ENCODE results near the gene OTOS. TPM values are rescaled to one million over a fixed set of nuclear protein-coding genes. Genes with fewer than 3 reads are reported as not detected.

The OTOS gene
- total and polyA plus RNA-seq, 2 of the 13 experiments (the other 11 are each of a cell fraction or from before 2014, with no cell fraction given): not detected

DNA sequence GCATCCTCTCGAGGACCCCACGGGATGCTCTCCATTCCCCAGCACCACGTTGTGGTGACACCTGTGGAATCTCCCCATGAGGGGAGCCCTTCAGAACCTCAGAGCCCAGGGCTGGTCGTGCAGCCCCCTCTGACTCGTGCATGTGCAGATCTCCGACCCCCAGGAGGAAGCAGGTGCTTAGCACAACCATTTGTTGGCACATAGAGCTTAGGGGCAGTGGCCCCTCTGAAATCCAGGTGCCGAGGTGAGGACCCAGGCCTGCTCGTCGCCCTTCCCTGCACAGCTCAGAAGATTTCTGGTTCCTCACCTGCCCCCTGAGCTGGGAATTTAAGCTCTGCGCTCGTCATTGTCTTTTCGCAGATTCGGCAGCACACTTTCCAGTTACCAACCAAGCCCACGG, 1.3 kb upstream of the OTOS start:
- peaks cover 11 to 84% of the 10 kb centered on the region in 2 experiments; a peak in 4 of 5 replicates for H3K27me3 ChIP-seq (ENCODE audit: control insufficient read depth in 1 of 2, insufficient read depth in 2 of 2, low read length in 2 of 2)
- no peaks in the 10 kb centered on the region for H3K36me3 ChIP-seq (replicated peaks in 1 of 2; ENCODE audit: control insufficient read depth in 1 of 2, insufficient read depth in 2 of 2, low read length in 2 of 2)
- ATAC-seq (no peak), DNase-seq (ENCODE audit: low spot score) (no peak), FAIRE-seq (no peak)
- H3K27ac ChIP-seq (ENCODE audit: extremely low read length, insufficient read depth, low read length): no peak overlapping the region
- 36% methylated on average over 10 of the region's 14 CpGs for WGBS (ENCODE audit: low lambda C conversion rate)
- H3K9me3 ChIP-seq (ENCODE audit: low read length): no peaks in the 10 kb centered on the region
- H3K4me1 ChIP-seq (ENCODE audit: insufficient read depth, low read length): peaks cover 25% of the 10 kb centered on the region
- BruUV-seq (replicated peaks): no TSS peak
- TF ChIP-seq ZBTB21 (CRISPR knock-in tag; IDR thresholded peaks at IDR 0.05) (no peak), ZNF496 (CRISPR knock-in tag; IDR thresholded peaks at IDR 0.05; ENCODE audit: insufficient replicate concordance) (no peak), ZC3H13 (CRISPR knock-in tag; IDR thresholded peaks at IDR 0.05) (no peak), RXRB (CRISPR knock-in tag; IDR thresholded peaks at IDR 0.05; ENCODE audit: borderline replicate concordance) (no peak)
- TF ChIP-seq, protein P1, sequence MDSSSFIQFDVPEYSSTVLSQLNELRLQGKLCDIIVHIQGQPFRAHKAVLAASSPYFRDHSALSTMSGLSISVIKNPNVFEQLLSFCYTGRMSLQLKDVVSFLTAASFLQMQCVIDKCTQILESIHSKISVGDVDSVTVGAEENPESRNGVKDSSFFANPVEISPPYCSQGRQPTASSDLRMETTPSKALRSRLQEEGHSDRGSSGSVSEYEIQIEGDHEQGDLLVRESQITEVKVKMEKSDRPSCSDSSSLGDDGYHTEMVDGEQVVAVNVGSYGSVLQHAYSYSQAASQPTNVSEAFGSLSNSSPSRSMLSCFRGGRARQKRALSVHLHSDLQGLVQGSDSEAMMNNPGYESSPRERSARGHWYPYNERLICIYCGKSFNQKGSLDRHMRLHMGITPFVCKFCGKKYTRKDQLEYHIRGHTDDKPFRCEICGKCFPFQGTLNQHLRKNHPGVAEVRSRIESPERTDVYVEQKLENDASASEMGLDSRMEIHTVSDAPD (CRISPR knock-in tag; IDR thresholded peaks at IDR 0.05): no peak
- TF ChIP-seq, protein P2, sequence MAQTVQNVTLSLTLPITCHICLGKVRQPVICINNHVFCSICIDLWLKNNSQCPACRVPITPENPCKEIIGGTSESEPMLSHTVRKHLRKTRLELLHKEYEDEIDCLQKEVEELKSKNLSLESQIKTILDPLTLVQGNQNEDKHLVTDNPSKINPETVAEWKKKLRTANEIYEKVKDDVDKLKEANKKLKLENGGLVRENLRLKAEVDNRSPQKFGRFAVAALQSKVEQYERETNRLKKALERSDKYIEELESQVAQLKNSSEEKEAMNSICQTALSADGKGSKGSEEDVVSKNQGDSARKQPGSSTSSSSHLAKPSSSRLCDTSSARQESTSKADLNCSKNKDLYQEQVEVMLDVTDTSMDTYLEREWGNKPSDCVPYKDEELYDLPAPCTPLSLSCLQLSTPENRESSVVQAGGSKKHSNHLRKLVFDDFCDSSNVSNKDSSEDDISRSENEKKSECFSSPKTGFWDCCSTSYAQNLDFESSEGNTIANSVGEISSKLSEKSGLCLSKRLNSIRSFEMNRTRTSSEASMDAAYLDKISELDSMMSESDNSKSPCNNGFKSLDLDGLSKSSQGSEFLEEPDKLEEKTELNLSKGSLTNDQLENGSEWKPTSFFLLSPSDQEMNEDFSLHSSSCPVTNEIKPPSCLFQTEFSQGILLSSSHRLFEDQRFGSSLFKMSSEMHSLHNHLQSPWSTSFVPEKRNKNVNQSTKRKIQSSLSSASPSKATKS (CRISPR knock-in tag; IDR thresholded peaks at IDR 0.05): no peak
- H3K4me2 ChIP-seq (ENCODE audit: low read depth, low read length): no peak overlapping the region
- ChIA-PET POLR2A (no interaction called here), CTCF (ENCODE audit: low intra/inter-chr PET ratio, low total read pairs) (no interaction called here)
- no peaks in the 10 kb centered on the region for H4K20me1 ChIP-seq (ENCODE audit: insufficient read depth, low read length)
- no peak overlapping the region for H2AFZ ChIP-seq (ENCODE audit: low read length)
- no peak overlapping the region for H3K9ac ChIP-seq (ENCODE audit: insufficient read depth, low read depth, low read length)
- in situ Hi-C loops (cut with HindIII; ENCODE audit: extremely low pct_ligation_motif_present, low pct_unique_long_range_greater_than_20kb): loop anchor here (5.0 kb wide), 2 partner anchors 79 to 319 kb away; no protein-coding TSS in a partner anchor
- no peaks in the 10 kb centered on the region for H3K79me2 ChIP-seq (ENCODE audit: insufficient read depth, low read length)
- no peak overlapping the region for H3K4me3 ChIP-seq (replicated peaks in 1 of 3; ENCODE audit: insufficient read depth in 1 of 3, low read depth in 2 of 3, low read length in 3 of 3)
- intact Hi-C loops (cut with micrococcal nuclease; ENCODE audit: unreplicated experiment): loop anchor here (10.0 kb wide), 1 partner anchor 207 kb away; no protein-coding TSS in a partner anchor
